Activated naive CD4-positive, alpha-beta T cell treated with anti-CD3 and anti-CD28 coated beads, Interleukin-2, amount 50 U/mL, for 16 hours (primary cell): ENCODE results near the gene RNF111.
"Not testable (repeated sequence)": the region's sequence is repeated elsewhere in the genome, so short reads cannot be mapped to it uniquely, and the experiment has no call there.

Experiments used
- DNase-seq: peaks from one replicate; pipeline ENCODE4 v3.0.0-alpha.2; 2020

RNF111 gene

GRCh38 chr15:59140422-59141226, 153.2 kb downstream of the RNF111 start:
- no peak for DNase-seq

- no peak for DNase-seq
These were observed 155.8 kb downstream of the RNF111 start for GRCh38 chr15:59143281-59143680.

- DNase-seq: not testable (repeated sequence)
These were observed 157.1 kb downstream of the RNF111 start for GRCh38 chr15:59144594-59144993.
